ENCODE results near the gene POLR1G.

Gene POLR1G

DNA sequence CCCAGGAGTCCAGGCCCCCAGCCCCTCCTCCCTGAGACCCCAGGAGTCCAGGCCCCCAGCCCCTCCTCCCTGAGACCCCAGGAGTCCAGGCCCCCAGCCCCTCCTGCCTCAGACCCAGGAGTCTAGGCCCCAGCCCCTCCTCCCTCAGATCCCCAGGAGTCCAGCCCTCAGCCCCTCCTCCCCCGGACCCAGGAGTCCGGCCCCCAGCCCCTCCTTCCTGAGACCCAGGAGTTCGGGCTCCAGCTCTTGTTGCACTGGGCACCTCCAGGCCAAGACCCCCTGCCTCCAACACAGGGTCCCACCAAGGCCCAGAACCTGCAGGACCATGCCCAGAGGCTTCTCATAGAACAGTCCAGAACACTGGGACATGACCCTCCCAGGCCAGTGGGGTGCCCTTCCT is 13.5 kb downstream of the POLR1G start (continued):
- TF ChIP-seq SNAI2 (CRISPR knock-in tag; IDR thresholded peaks at IDR 0.05): no peak
- TF ChIP-seq ESRRG (CRISPR knock-in tag; IDR thresholded peaks at IDR 0.05): no peak
- TF ChIP-seq, protein P1, sequence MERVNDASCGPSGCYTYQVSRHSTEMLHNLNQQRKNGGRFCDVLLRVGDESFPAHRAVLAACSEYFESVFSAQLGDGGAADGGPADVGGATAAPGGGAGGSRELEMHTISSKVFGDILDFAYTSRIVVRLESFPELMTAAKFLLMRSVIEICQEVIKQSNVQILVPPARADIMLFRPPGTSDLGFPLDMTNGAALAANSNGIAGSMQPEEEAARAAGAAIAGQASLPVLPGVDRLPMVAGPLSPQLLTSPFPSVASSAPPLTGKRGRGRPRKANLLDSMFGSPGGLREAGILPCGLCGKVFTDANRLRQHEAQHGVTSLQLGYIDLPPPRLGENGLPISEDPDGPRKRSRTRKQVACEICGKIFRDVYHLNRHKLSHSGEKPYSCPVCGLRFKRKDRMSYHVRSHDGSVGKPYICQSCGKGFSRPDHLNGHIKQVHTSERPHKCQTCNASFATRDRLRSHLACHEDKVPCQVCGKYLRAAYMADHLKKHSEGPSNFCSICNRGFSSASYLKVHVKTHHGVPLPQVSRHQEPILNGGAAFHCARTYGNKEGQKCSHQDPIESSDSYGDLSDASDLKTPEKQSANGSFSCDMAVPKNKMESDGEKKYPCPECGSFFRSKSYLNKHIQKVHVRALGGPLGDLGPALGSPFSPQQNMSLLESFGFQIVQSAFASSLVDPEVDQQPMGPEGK (CRISPR knock-in tag; IDR thresholded peaks at IDR 0.05; ENCODE audit: borderline replicate concordance): no peak
- TF ChIP-seq PPARA (CRISPR knock-in tag; IDR thresholded peaks at IDR 0.05; ENCODE audit: borderline replicate concordance): no peak
- TF ChIP-seq CSRNP3 (CRISPR knock-in tag; IDR thresholded peaks at IDR 0.05): no peak
- TF ChIP-seq CREB5 (CRISPR knock-in tag; IDR thresholded peaks at IDR 0.05; ENCODE audit: low read depth): no peak
- TF ChIP-seq TOX (CRISPR knock-in tag; IDR thresholded peaks at IDR 0.05; ENCODE audit: borderline replicate concordance): no peak
- TF ChIP-seq TCF4 (CRISPR knock-in tag; IDR thresholded peaks at IDR 0.05; ENCODE audit: borderline replicate concordance): no peak

GRCh38 chr19:45420356-45420755 is 13.9 kb downstream of the POLR1G start:
- ATAC-seq: no peak
- TF ChIP-seq TCF4 (CRISPR knock-in tag; IDR thresholded peaks at IDR 0.05; ENCODE audit: borderline replicate concordance) (no peak), ZNF70 (CRISPR knock-in tag; IDR thresholded peaks at IDR 0.05) (no peak), TOX (CRISPR knock-in tag; IDR thresholded peaks at IDR 0.05; ENCODE audit: borderline replicate concordance) (no peak), BACH2 (CRISPR knock-in tag; IDR thresholded peaks at IDR 0.05; ENCODE audit: borderline replicate concordance) (no peak), GLIS3 (CRISPR knock-in tag; IDR thresholded peaks at IDR 0.05) (no peak), CSRNP3 (CRISPR knock-in tag; IDR thresholded peaks at IDR 0.05) (no peak), PPARA (CRISPR knock-in tag; IDR thresholded peaks at IDR 0.05; ENCODE audit: borderline replicate concordance) (no peak), POU6F1 (CRISPR knock-in tag; IDR thresholded peaks at IDR 0.05; ENCODE audit: borderline replicate concordance, low read depth) (no peak), ZFP3 (CRISPR knock-in tag; IDR thresholded peaks at IDR 0.05) (no peak), ISL1 (CRISPR knock-in tag; IDR thresholded peaks at IDR 0.05) (no peak), CREB5 (CRISPR knock-in tag; IDR thresholded peaks at IDR 0.05; ENCODE audit: low read depth) (no peak)

DNA sequence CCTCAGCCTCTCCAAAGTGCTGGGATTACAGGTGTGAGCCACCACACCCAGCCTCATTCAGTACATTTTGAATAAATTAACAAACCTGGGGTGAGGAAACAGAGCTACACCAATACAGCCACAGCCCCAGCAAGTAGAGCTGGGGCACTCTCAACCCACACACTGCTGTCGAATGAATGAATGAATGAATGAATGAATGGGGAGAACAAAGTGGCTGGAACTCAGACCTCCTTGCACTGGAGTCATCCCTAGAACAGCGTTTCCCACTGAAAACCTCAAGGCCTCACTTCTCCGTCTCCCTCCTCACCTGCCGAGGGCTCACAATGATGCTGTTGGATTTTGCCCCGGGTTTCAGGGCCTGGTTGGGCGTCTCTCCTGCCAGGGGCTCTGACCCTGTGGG is 14.4 kb downstream of the POLR1G start:
- TF ChIP-seq GLIS3 (CRISPR knock-in tag; IDR thresholded peaks at IDR 0.05) (no peak), ZFP30 (CRISPR knock-in tag; IDR thresholded peaks at IDR 0.05) (no peak), TCF4 (CRISPR knock-in tag; IDR thresholded peaks at IDR 0.05; ENCODE audit: borderline replicate concordance) (no peak), POU6F1 (CRISPR knock-in tag; IDR thresholded peaks at IDR 0.05; ENCODE audit: borderline replicate concordance, low read depth) (no peak)
- no peak for ATAC-seq

Data from SK-N-SH treated with all-trans-retinoic acid at 6 μM for 48 hours (cell line).